GM18909 (cell line): ENCODE measurements around the gene FAM227B.
"Not testable (repeated sequence)": the region's sequence is repeated elsewhere in the genome, so short reads cannot be mapped to it uniquely, and the experiment has no call there.

Experiments used
- ATAC-seq: cut with Tn5 transposase; IDR thresholded peaks from one replicate; pipeline ENCODE4 v1.9.1; 2021; ENCODE audit warnings: mild to moderate bottlenecking; ENCODE audit not compliant: unreplicated experiment, poor library complexity

FAM227B gene

GRCh38 chr15:49506341-49506740 lies 114.3 kb downstream of the FAM227B start:
- no peak for ATAC-seq

- no peak for ATAC-seq
Measured at GRCh38 chr15:49501586-49501985, 119.0 kb downstream of the FAM227B start.

- no peak for ATAC-seq
Measured at GRCh38 chr15:49495993-49496753, 124.4 kb downstream of the FAM227B start.

- no peak for ATAC-seq
Measured at GRCh38 chr15:49494842-49495241, 125.8 kb downstream of the FAM227B start.

- ATAC-seq: no peak
Measured at GRCh38 chr15:49492830-49493229, 127.8 kb downstream of the FAM227B start.

GRCh38 chr15:49492151-49492550 lies 128.5 kb downstream of the FAM227B start:
- ATAC-seq: no peak

- ATAC-seq: no peak
Measured at GRCh38 chr15:49490966-49491365, 129.7 kb downstream of the FAM227B start.

GRCh38 chr15:49485401-49485800 lies 135.2 kb downstream of the FAM227B start:
- not testable (repeated sequence) for ATAC-seq

GRCh38 chr15:49478982-49479381 lies 141.6 kb downstream of the FAM227B start:
- not testable (repeated sequence) for ATAC-seq

GRCh38 chr15:49478021-49478420 lies 142.6 kb downstream of the FAM227B start:
- not testable (repeated sequence) for ATAC-seq

GRCh38 chr15:49473031-49473430 lies 147.6 kb downstream of the FAM227B start:
- no peak for ATAC-seq

GRCh38 chr15:49472338-49472737 lies 148.3 kb downstream of the FAM227B start:
- ATAC-seq: no peak

- peak; percentile 74 for ATAC-seq
Measured at GRCh38 chr15:49471733-49472132, 148.9 kb downstream of the FAM227B start.

- ATAC-seq: not testable (repeated sequence)
Measured at GRCh38 chr15:49471248-49471647, 149.4 kb downstream of the FAM227B start.

- no peak for ATAC-seq
Measured at GRCh38 chr15:49468481-49468839, 152.2 kb downstream of the FAM227B start.

GRCh38 chr15:49467746-49468480 lies 152.7 kb downstream of the FAM227B start:
- ATAC-seq: no peak

- no peak for ATAC-seq
Measured at GRCh38 chr15:49466119-49466518, 154.5 kb downstream of the FAM227B start.

- no peak for ATAC-seq
Measured at GRCh38 chr15:49464522-49464921, 156.1 kb downstream of the FAM227B start.

GRCh38 chr15:49462232-49462844 lies 158.3 kb downstream of the FAM227B start:
- ATAC-seq: no peak

GRCh38 chr15:49460411-49460941 lies 160.1 kb downstream of the FAM227B start:
- ATAC-seq: no peak

- ATAC-seq: no peak
Measured at GRCh38 chr15:49458145-49458544, 162.5 kb downstream of the FAM227B start.
